Measurements from ENCODE around the gene YPEL5.
"Not testable (repeated sequence)": the region's sequence is repeated elsewhere in the genome, so short reads cannot be mapped to it uniquely, and the experiment has no call there.

Gene YPEL5

GRCh38 chr2:30146337-30147195 lies at the start of gene YPEL5:
TSS of gene YPEL5 (plus strand) at chr2:30147007. CDS start at chr2:30156652, 9,645 bp downstream.
- H3K27me3 Mint-ChIP-seq = no peaks in the 10 kb centered on the region
- peak; percentile 99 to 100 for DNase-seq
- peak; percentile 96 for ATAC-seq
- H3K4me3 Mint-ChIP-seq = peak within 1 kb of the TSS; percentile 85 to 87
- peaks cover 41% of the 10 kb centered on the region for H3K4me1 Mint-ChIP-seq
- no peaks in the 10 kb centered on the region for H3K9me3 Mint-ChIP-seq
- H3K27ac Mint-ChIP-seq = peak within 1 kb of the TSS; percentile 97 to 99

GRCh38 chr2:30098266-30099005 lies 48.4 kb upstream of the YPEL5 start:
- Mint-ChIP-seq H3K27ac (no peak overlapping the region), H3K27me3 (peaks cover 36% of the 10 kb centered on the region), H3K4me1 (no peaks in the 10 kb centered on the region), H3K9me3 (no peaks in the 10 kb centered on the region), H3K4me3 (no peak overlapping the region)
- ATAC-seq (no peak), DNase-seq (no peak)

GRCh38 chr2:30099366-30099765 lies 47.4 kb upstream of the YPEL5 start:
- H3K27me3 Mint-ChIP-seq = peaks cover 29% of the 10 kb centered on the region
- H3K27ac Mint-ChIP-seq, DNase-seq, H3K4me3 Mint-ChIP-seq, H3K4me1 Mint-ChIP-seq, H3K9me3 Mint-ChIP-seq, ATAC-seq: not testable (repeated sequence)

GRCh38 chr2:30100691-30101090 lies 46.1 kb upstream of the YPEL5 start:
- not testable (repeated sequence) for H3K9me3 Mint-ChIP-seq, DNase-seq, H3K4me1 Mint-ChIP-seq, ATAC-seq, H3K27ac Mint-ChIP-seq, H3K4me3 Mint-ChIP-seq
- peaks cover 28% of the 10 kb centered on the region for H3K27me3 Mint-ChIP-seq

GRCh38 chr2:30104307-30104706 lies 42.5 kb upstream of the YPEL5 start:
- H3K4me3 Mint-ChIP-seq = no peak overlapping the region
- H3K27ac Mint-ChIP-seq = no peak overlapping the region
- H3K9me3 Mint-ChIP-seq = no peaks in the 10 kb centered on the region
- H3K4me1 Mint-ChIP-seq = no peaks in the 10 kb centered on the region
- peaks cover 6% of the 10 kb centered on the region for H3K27me3 Mint-ChIP-seq
- DNase-seq (no peak), ATAC-seq (no peak)

- Mint-ChIP-seq H3K4me1 (no peaks in the 10 kb centered on the region), H3K4me3 (no peak overlapping the region), H3K27me3 (peaks cover 6% of the 10 kb centered on the region), H3K9me3 (no peaks in the 10 kb centered on the region), H3K27ac (no peak overlapping the region)
- DNase-seq (no peak), ATAC-seq (no peak)
These were observed 41.3 kb upstream of the YPEL5 start for GRCh38 chr2:30105556-30105955.

GRCh38 chr2:30106543-30106942 lies 40.3 kb upstream of the YPEL5 start:
- H3K9me3 Mint-ChIP-seq = no peaks in the 10 kb centered on the region
- H3K4me3 Mint-ChIP-seq = no peak overlapping the region
- no peak for DNase-seq
- no peaks in the 10 kb centered on the region for H3K4me1 Mint-ChIP-seq
- no peak for ATAC-seq
- no peak overlapping the region for H3K27ac Mint-ChIP-seq
- H3K27me3 Mint-ChIP-seq = peaks cover 5% of the 10 kb centered on the region

GRCh38 chr2:30108192-30108591 lies 38.6 kb upstream of the YPEL5 start:
- H3K4me1 Mint-ChIP-seq = no peaks in the 10 kb centered on the region
- H3K27me3 Mint-ChIP-seq = no peaks in the 10 kb centered on the region
- no peaks in the 10 kb centered on the region for H3K9me3 Mint-ChIP-seq
- no peak overlapping the region for H3K27ac Mint-ChIP-seq
- ATAC-seq (no peak), DNase-seq (no peak)
- H3K4me3 Mint-ChIP-seq = no peak overlapping the region

- Mint-ChIP-seq H3K27ac (no peak overlapping the region), H3K27me3 (no peaks in the 10 kb centered on the region), H3K4me1 (no peaks in the 10 kb centered on the region), H3K4me3 (no peak overlapping the region), H3K9me3 (no peaks in the 10 kb centered on the region)
- ATAC-seq (no peak), DNase-seq (no peak)
These were observed 38.0 kb upstream of the YPEL5 start for GRCh38 chr2:30108851-30109250.

- H3K27me3 Mint-ChIP-seq = no peaks in the 10 kb centered on the region
- DNase-seq = no peak
- no peak for ATAC-seq
These were observed 37.0 kb upstream of the YPEL5 start for GRCh38 chr2:30109856-30110255.

GRCh38 chr2:30110773-30111172 lies 36.0 kb upstream of the YPEL5 start:
- peaks cover 6% of the 10 kb centered on the region for H3K27me3 Mint-ChIP-seq
- no peak overlapping the region for H3K4me3 Mint-ChIP-seq
- H3K27ac Mint-ChIP-seq = peak overlapping the region in 1 of 2 donors; percentile 19
- H3K9me3 Mint-ChIP-seq = no peaks in the 10 kb centered on the region
- no peak for DNase-seq
- peaks cover 5% of the 10 kb centered on the region for H3K4me1 Mint-ChIP-seq
- ATAC-seq = no peak

More at GRCh38 chr2:30109856-30110255, 37.0 kb upstream of the YPEL5 start:
- H3K9me3 Mint-ChIP-seq = no peaks in the 10 kb centered on the region
- H3K4me3 Mint-ChIP-seq = no peak overlapping the region
- no peaks in the 10 kb centered on the region for H3K4me1 Mint-ChIP-seq
- no peak overlapping the region for H3K27ac Mint-ChIP-seq

- H3K9me3 Mint-ChIP-seq, H3K27ac Mint-ChIP-seq, DNase-seq, ATAC-seq, H3K4me3 Mint-ChIP-seq, H3K27me3 Mint-ChIP-seq, H3K4me1 Mint-ChIP-seq: not testable (repeated sequence)
These were observed 35.6 kb upstream of the YPEL5 start for GRCh38 chr2:30111186-30111585.

GRCh38 chr2:30112561-30112960 lies 34.2 kb upstream of the YPEL5 start:
- Mint-ChIP-seq H3K4me1 (peaks cover 7% of the 10 kb centered on the region), H3K27ac (no peak overlapping the region)

GRCh38 chr2:30113617-30114293 lies 33.1 kb upstream of the YPEL5 start:
- no peak for DNase-seq
- Mint-ChIP-seq H3K9me3 (no peaks in the 10 kb centered on the region), H3K27me3 (peaks cover 9% of the 10 kb centered on the region), H3K4me3 (no peak overlapping the region), H3K27ac (peak overlapping the region in 1 of 2 donors; percentile 79), H3K4me1 (peaks cover 10% of the 10 kb centered on the region)
- no peak for ATAC-seq

More at GRCh38 chr2:30112561-30112960, 34.2 kb upstream of the YPEL5 start:
- Mint-ChIP-seq H3K9me3 (no peaks in the 10 kb centered on the region), H3K4me3 (no peak overlapping the region), H3K27me3 (peaks cover 9% of the 10 kb centered on the region)
- DNase-seq (no peak), ATAC-seq (no peak)

- H3K4me3 Mint-ChIP-seq = no peak overlapping the region
These were observed 31.4 kb upstream of the YPEL5 start for GRCh38 chr2:30115141-30115980.

More at GRCh38 chr2:30115141-30115980, 31.4 kb upstream of the YPEL5 start:
- ATAC-seq (peak; percentile 60), DNase-seq (peak; percentile 54 to 67)
- Mint-ChIP-seq H3K27ac (no peak overlapping the region), H3K9me3 (no peaks in the 10 kb centered on the region), H3K4me1 (peaks cover 19% of the 10 kb centered on the region), H3K27me3 (peaks cover 9% of the 10 kb centered on the region)
